UCSD-AML1 (cell line): ENCODE measurements around the gene IFT122.
"Not testable (repeated sequence)": the region's sequence is repeated elsewhere in the genome, so short reads cannot be mapped to it uniquely, and the experiment has no call there.

Source experiments
- DNase-seq: peaks from one replicate; lab custom pipeline; 2025; ENCODE audit not compliant: unreplicated experiment; lab: John Stamatoyannopoulos, UW

The IFT122 gene

GRCh38 chr3:129473067-129473768 is 33.2 kb downstream of the IFT122 start:
- no peak for DNase-seq

DNA sequence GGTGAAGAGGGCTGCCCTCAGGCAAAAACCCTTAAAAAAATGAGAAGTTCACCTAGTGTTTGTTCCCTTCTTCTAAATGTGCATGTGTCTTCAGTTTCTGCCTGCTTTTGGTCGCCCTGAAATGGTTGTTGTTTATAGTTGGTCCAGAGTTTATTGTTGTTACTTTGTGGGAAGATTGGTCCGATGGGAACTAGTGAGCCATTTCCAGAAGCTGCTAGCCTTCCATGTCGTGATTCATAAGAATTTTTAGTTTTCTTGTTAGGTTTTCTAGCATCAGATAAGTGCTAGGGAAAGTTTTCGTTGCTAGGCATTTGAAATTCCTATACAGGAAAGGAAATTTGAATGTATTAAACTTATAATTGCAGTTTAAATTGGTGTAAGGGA is 33.7 kb downstream of the IFT122 start:
- DNase-seq = no peak

GRCh38 chr3:129474984-129475804 is 35.2 kb downstream of the IFT122 start:
- no peak for DNase-seq

DNA sequence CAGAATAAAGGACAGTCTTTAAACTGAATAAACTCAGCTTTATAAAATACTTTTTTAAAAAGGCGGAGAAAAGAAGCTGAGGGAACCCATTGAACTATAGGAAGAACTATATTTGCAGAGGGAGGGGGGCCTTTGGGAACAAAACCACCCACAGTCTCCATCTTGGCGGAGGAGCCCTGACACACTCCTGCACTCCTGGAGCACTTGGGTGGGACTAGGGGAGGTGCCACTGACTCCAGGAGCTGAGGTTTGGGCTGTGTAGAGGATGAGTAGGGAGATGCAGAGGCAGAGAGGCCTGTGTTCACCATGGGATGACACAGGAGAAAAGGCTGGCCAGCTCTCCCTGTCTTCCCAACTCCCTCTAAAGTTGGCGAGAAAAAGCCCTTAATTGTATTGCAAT is 35.8 kb downstream of the IFT122 start:
- DNase-seq = no peak

- no peak for DNase-seq
These were observed 36.6 kb downstream of the IFT122 start for GRCh38 chr3:129476586-129476985.

DNA sequence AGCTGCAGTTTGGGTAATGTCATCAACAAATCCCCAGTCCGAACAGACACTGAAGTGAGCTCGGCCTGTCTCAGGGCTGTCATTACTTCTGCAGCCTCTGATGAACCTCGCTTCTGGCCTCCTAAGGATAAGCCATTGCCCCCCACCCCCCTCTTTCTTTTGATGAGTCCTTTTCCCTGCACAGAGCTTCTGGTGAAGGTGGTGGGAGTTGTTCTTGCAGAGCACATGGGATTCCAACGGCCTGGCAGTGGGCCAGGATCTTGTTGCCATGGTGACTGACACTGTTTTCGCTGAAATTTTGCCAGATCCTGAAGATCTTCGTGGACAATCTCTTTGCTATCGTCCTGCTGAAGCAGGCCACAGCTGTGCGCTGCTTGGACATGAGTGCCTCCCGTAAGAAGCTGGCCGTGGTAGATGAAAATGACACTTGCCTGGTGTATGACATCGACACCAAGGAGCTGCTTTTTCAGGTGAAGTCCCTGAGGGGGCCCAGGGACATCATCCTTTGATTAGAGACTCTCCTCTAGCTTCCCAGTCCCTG is 41.3 kb downstream of the IFT122 start:
- not testable (repeated sequence) for DNase-seq

GRCh38 chr3:129481766-129482332 is 41.8 kb downstream of the IFT122 start:
- no peak for DNase-seq

DNA sequence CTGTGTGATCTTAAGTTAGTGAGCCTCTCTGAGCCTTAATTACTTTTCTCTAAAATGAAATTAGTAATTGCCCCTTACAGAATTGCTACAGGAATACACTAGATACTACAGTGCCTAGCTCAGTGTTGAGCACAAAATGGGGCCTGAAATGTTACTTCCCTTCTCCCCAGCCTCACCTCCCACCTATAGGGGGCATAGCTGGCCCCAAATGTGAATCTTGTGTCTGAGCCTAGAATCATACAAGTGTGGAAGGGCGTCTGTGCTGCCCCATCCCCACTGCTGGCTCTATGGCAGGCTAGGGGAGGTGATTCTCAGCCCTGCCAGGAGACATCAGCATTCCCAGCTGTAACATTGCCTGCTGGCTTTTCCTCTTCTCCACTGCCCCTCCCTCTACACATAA is 42.7 kb downstream of the IFT122 start:
- DNase-seq = no peak

- DNase-seq = no peak
These were observed 43.8 kb downstream of the IFT122 start for GRCh38 chr3:129483870-129484269.

DNA sequence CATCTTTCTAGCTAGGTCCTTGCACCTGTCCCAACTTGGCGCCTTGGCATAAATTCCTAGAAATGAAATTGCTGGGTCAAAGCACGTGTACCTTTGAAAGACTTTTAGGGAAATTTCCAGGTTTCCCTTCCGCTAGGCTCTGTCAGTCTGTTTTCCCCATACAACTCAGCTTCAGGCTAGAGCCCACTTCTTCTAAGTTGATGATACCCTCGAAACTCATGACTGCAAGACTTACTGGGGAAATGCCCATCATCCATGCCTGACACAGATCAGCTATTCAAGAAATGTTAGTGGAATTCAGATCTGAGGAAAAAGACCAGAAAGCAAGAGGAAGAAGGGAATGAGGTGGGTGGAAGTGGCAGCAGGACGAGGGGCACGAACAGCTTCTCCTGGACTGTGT is 45.1 kb downstream of the IFT122 start:
- not testable (repeated sequence) for DNase-seq

GRCh38 chr3:129485721-129486663 is 46.0 kb downstream of the IFT122 start:
- no peak for DNase-seq

GRCh38 chr3:129486664-129487035 is 46.6 kb downstream of the IFT122 start:
- no peak for DNase-seq

GRCh38 chr3:129487183-129487867 is 47.3 kb downstream of the IFT122 start:
- DNase-seq = no peak

DNA sequence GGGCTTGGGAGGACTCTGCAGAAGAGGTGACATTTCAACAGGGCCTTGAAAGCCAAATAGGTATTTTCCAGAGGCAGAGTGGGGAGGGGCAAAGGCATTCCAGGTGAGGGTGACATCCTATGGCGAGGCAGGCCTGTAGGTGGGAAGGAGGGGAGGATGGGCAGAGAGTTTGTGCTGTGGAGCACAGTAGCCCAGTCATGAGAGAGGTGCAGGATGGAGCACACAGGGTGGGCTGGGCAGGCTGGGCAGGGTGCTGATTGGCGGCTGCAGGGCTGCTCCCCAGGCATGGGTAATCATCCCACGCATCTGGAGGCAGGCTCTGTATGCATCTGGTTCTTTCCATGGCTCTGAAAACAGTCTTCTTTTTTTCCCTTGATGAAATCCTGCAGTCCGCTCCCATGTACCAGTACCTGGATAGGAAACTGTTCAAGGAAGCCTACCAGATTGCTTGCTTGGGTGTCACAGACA is 47.9 kb downstream of the IFT122 start:
- not testable (repeated sequence) for DNase-seq

- not testable (repeated sequence) for DNase-seq
These were observed 49.2 kb downstream of the IFT122 start for GRCh38 chr3:129489258-129489657.

GRCh38 chr3:129490273-129490675 is 50.2 kb downstream of the IFT122 start:
- DNase-seq = peak; percentile 77

- DNase-seq = not testable (repeated sequence)
These were observed 51.1 kb downstream of the IFT122 start for GRCh38 chr3:129491077-129491476.

DNA sequence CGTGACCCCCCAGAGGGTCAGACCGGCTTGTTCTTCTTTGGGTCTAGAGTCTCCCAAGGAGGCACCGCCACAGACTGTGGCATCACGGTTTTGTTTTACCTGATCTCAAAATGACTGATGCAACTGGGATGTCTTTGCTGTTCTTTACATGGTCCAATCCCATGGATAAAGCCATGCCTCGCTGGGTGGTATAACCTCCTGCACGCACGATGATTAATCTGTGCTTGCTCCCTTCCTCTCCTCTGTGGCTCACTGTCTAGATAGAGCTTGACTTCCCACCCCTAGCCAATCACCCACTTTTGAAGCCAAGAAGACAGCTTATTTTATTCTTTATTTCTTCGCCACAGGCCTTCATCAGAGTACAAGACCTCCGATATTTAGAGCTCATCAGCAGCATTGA is 51.8 kb downstream of the IFT122 start:
- DNase-seq = no peak

- DNase-seq = no peak
These were observed 52.7 kb downstream of the IFT122 start for GRCh38 chr3:129492691-129493090.

DNA sequence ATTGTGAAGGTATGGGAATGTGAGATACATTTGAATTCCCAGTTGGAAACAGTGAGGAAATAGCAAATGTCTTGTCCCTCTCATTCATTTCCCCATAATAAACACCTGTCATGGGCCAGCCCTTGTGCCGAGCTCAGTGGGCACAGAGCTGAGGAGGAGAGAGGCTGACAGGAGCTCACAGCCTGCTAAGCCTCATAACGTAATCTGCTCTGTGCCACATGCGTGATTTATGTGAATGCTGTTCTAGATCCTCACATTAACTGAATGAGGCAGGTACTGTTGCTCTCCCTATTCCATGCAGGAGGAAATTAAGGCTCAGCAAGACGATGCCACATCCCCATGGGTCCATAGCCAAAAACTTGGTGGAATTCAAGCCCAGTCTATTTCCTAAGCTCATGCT is 53.2 kb downstream of the IFT122 start:
- DNase-seq = no peak
